Transverse colon (tissue), 4 donors: ENCODE results near the gene MAN2A1. TPM values are rescaled to one million over a fixed set of nuclear protein-coding genes. Genes with fewer than 3 reads are reported as not detected.

Experiments
- DNase-seq: peaks from one replicate; pipeline ENCODE4 v3.0.0-alpha.2; 2019
- H3K27ac ChIP-seq, 4 donors: fragments of 200-600 bp; sonication (generic); 2 replicates each; pipeline ENCODE4 v1.5.1; 2016 to 2018; ENCODE audit warnings: inconsistent platforms in 4 of 4
- H3K27me3 ChIP-seq: fragments of 200-600 bp; sonication (generic); 2 replicates; pipeline ENCODE4 v1.5.1; 2017; ENCODE audit warnings: inconsistent platforms
- H3K36me3 ChIP-seq, 4 donors: fragments of 200-600 bp; sonication (generic); 2 replicates each; pipeline ENCODE4 v1.5.1; 2017 to 2019; ENCODE audit warnings: inconsistent platforms in 4 of 4
- H3K4me1 ChIP-seq, 4 donors: fragments of 200-600 bp; sonication (generic); 2 replicates each; pipeline ENCODE4 v1.5.1; 2017 to 2020; ENCODE audit warnings: inconsistent platforms in 4 of 4
- H3K4me3 ChIP-seq, 4 donors: fragments of 200-600 bp; sonication (generic); 1 replicate in 1 of 4; 2 replicates in 3 of 4; pipeline versions ENCODE4 v1.5.1 to v1.6.1; 2017 to 2019; ENCODE audit warnings: inconsistent platforms in 4 of 4
- H3K9me3 ChIP-seq, 2 donors: fragments of 200-600 bp; sonication (generic); 2 replicates each; pipeline ENCODE4 v1.5.1; 2017 to 2019; ENCODE audit warnings: inconsistent platforms in 2 of 2
- CTCF ChIP-seq, 5 experiments: fragments of 200-600 bp in 3 of 5; fragments of 450-650 bp in 2 of 5; sonication (generic) in 3 of 5; IDR thresholded peaks; 1 replicate in 2 of 5; 2 replicates in 3 of 5; pipeline ENCODE4 v1.5.1; 2016 to 2017; ENCODE audit warnings: antibody characterized with exemption in 5 of 5, inconsistent platforms in 3 of 5, mild to moderate bottlenecking in 2 of 5, moderate library complexity in 1 of 5
- EP300 ChIP-seq: sonication (generic); formaldehyde crosslinking; IDR thresholded peaks from one replicate; pipeline ENCODE4 v1.6.1; 2017; ENCODE audit warnings: antibody characterized with exemption, low read depth
- POLR2A ChIP-seq: fragments of 450-650 bp; IDR thresholded peaks from one replicate; pipeline ENCODE4 v1.6.1; 2016; ENCODE audit warnings: antibody characterized with exemption, mild to moderate bottlenecking, moderate library complexity
- POLR2AphosphoS5 ChIP-seq, 3 donors: sonication (generic); formaldehyde crosslinking; IDR thresholded peaks; one replicate each; pipeline ENCODE4 v1.6.1; 2016; ENCODE audit warnings: antibody characterized with exemption in 3 of 3
- WGBS, 2 donors: methylation state at CpG; one replicate each; pipeline ENCODE4 v1.1.5; 2018; ENCODE audit warnings: low coverage in 1 of 2; 5-methylcytosine and 5-hydroxymethylcytosine counted together
- in situ Hi-C, 4 donors: fragments of 200-750 bp; cut with MboI; loops; one replicate each; pipeline versions ENCODE4 v1.15.0 to v1.15.1; 2017; ENCODE audit warnings: low sequenced_read_pairs in 3 of 4, low pct_ligation_motif_present in 1 of 4, low pct_unique_long_range_greater_than_20kb in 1 of 4
- intact Hi-C: fragments of 100-400 bp; cut with DNase I; formaldehyde crosslinking; loops from one replicate; pipeline ENCODE4 v1.15.1; 2023; ENCODE audit warnings: low total_unique reads
- total RNA-seq, 4 donors: library from RNA; depleted of rRNA; stranded (reverse); fragments of >200 nt; gene quantifications; one replicate each; pipeline ENCODE4 v1.1.0, GENCODE V29; 2016

Gene MAN2A1
- total RNA-seq, 4 donors from 2014 or later: 39.2 to 95.3 (median 70.4) TPM

GRCh38 chr5:109833946-109834345 is 144.2 kb downstream of the MAN2A1 start:
- no peaks in the 10 kb centered on the region for H3K4me1 ChIP-seq
- no peaks in the 10 kb centered on the region for H3K9me3 ChIP-seq
- TF ChIP-seq POLR2A: no peak
- no peak for TF ChIP-seq CTCF (IDR thresholded peaks at IDR 0.05)
- no peak for TF ChIP-seq POLR2AphosphoS5 (IDR thresholded peaks at IDR 0.05)
- TF ChIP-seq EP300: no peak
- no peak overlapping the region for H3K4me3 ChIP-seq
- in situ Hi-C loops: no loop called here
- WGBS, 2 donors: 92 to 100% methylated on average over 3 of the region's 3 CpGs
- H3K36me3 ChIP-seq: no peaks in the 10 kb centered on the region
- H3K27me3 ChIP-seq: no peaks in the 10 kb centered on the region
- H3K27ac ChIP-seq: no peak overlapping the region
- intact Hi-C loops: no loop called here
- no peak for DNase-seq

- H3K9me3 ChIP-seq: no peaks in the 10 kb centered on the region
- H3K27me3 ChIP-seq: no peaks in the 10 kb centered on the region
- DNase-seq: no peak
- H3K4me3 ChIP-seq: no peak overlapping the region
- intact Hi-C loops (no loop called here), in situ Hi-C loops (no loop called here)
- no peak for TF ChIP-seq POLR2A
- TF ChIP-seq EP300: no peak
- TF ChIP-seq CTCF (IDR thresholded peaks at IDR 0.05): no peak
- no peak for TF ChIP-seq POLR2AphosphoS5 (IDR thresholded peaks at IDR 0.05)
- peaks cover 0 to 15% (median 3%) of the 10 kb centered on the region in 4 donors for H3K36me3 ChIP-seq
- no peak overlapping the region for H3K27ac ChIP-seq
- 93 to 97% methylated on average over 4 to 8 of the region's 8 CpGs for WGBS, 2 donors
- H3K4me1 ChIP-seq: no peaks in the 10 kb centered on the region
Observed at GRCh38 chr5:109836280-109836679, 146.6 kb downstream of the MAN2A1 start.

- H3K27ac ChIP-seq: no peak overlapping the region
- 88 to 96% methylated on average over 5 to 6 of the region's 6 CpGs for WGBS, 2 donors
- peaks cover 0 to 23% (median 3%) of the 10 kb centered on the region in 4 donors for H3K36me3 ChIP-seq
- TF ChIP-seq POLR2AphosphoS5 (IDR thresholded peaks at IDR 0.05) (no peak), EP300 (no peak), CTCF (IDR thresholded peaks at IDR 0.05) (no peak), POLR2A (no peak)
- H3K27me3 ChIP-seq: no peaks in the 10 kb centered on the region
- in situ Hi-C loops: no loop called here
- DNase-seq: no peak
- intact Hi-C loops: no loop called here
- H3K4me1 ChIP-seq: no peaks in the 10 kb centered on the region
- H3K9me3 ChIP-seq: no peaks in the 10 kb centered on the region
- H3K4me3 ChIP-seq: no peak overlapping the region
Observed at GRCh38 chr5:109837231-109837861, 147.6 kb downstream of the MAN2A1 start.

- DNase-seq: no peak
- Histone ChIP-seq H3K27ac (no peak overlapping the region), H3K27me3 (no peaks in the 10 kb centered on the region), H3K9me3 (no peaks in the 10 kb centered on the region), H3K4me1 (no peaks in the 10 kb centered on the region), H3K36me3 (peaks cover 0 to 29% (median 3%) of the 10 kb centered on the region in 4 donors), H3K4me3 (no peak overlapping the region)
- intact Hi-C loops (no loop called here), in situ Hi-C loops (no loop called here)
- 93 to 100% methylated on average over 1 of the region's 1 CpG for WGBS, 2 donors
- TF ChIP-seq POLR2A (no peak), POLR2AphosphoS5 (IDR thresholded peaks at IDR 0.05) (no peak)
Observed at GRCh38 chr5:109838157-109838556, 148.4 kb downstream of the MAN2A1 start.

GRCh38 chr5:109844148-109844547 is 154.4 kb downstream of the MAN2A1 start:
- intact Hi-C loops: no loop called here
- no peaks in the 10 kb centered on the region for H3K9me3 ChIP-seq
- H3K27me3 ChIP-seq: no peaks in the 10 kb centered on the region
- no peak overlapping the region for H3K4me3 ChIP-seq
- no peak for TF ChIP-seq POLR2AphosphoS5 (IDR thresholded peaks at IDR 0.05)
- TF ChIP-seq CTCF (IDR thresholded peaks at IDR 0.05): no peak
- no peak for TF ChIP-seq EP300
- TF ChIP-seq POLR2A: no peak
- no peak for DNase-seq
- peaks cover 0 to 52% (median 16%) of the 10 kb centered on the region in 4 donors for H3K36me3 ChIP-seq
- in situ Hi-C loops: no loop called here
- 89 to 92% methylated on average over 4 of the region's 4 CpGs for WGBS, 2 donors
- H3K4me1 ChIP-seq: no peaks in the 10 kb centered on the region
- H3K27ac ChIP-seq: no peak overlapping the region
